HEK293 (cell line): Measurements from ENCODE around the gene CHD1L.

Source experiments
- CTCF ChIA-PET: fragments of 350-600 bp; formaldehyde crosslinking; extraction: SDS; loops from one replicate; lab custom pipeline; 2021; ENCODE audit warnings: antibody characterized with exemption; lab: Yijun Ruan, JAX
- POLR2A ChIA-PET: fragments of 300-600 bp; formaldehyde crosslinking; extraction: SDS; loops from one replicate; lab custom pipeline; 2020; ENCODE audit warnings: antibody characterized with exemption, inconsistent platforms; lab: Yijun Ruan, JAX
- H3K27ac ChIP-seq: fragments of 200-500 bp; sonication (Bioruptor generic); 2 replicates; pipeline ENCODE4 v1.5.1; 2014; ENCODE audit warnings: low read depth, low read length, control low read depth, inconsistent platforms; ENCODE audit errors: extremely low read depth
- H3K36me3 ChIP-seq, 2 experiments: fragments of 200-500 bp in 1 of 2; sonication (Bioruptor generic) in 1 of 2; 1 replicate in 1 of 2; 2 replicates in 1 of 2; pipeline ENCODE4 v1.5.1; 2014 to 2017; ENCODE audit warnings: inconsistent platforms in 2 of 2, low read length in 2 of 2; ENCODE audit not compliant: control insufficient read depth in 2 of 2, insufficient read depth in 1 of 2
- H3K4me1 ChIP-seq: fragments of 200-500 bp; sonication (Bioruptor generic); 2 replicates; pipeline ENCODE4 v1.5.1; 2014; ENCODE audit warnings: mild to moderate bottlenecking, low read length, inconsistent platforms; ENCODE audit not compliant: control insufficient read depth, insufficient read depth
- H3K4me3 ChIP-seq: 2 replicates; pipeline ENCODE4 v1.5.1; 2011; ENCODE audit warnings: low read depth, mild to moderate bottlenecking, control low read depth, low read length, moderate library complexity
- H3K9me3 ChIP-seq: fragments of 200-500 bp; sonication (Bioruptor generic); 2 replicates; pipeline ENCODE4 v1.5.1; 2014; ENCODE audit warnings: low read depth, low read length, inconsistent platforms; ENCODE audit not compliant: control insufficient read depth, insufficient read depth
- IKZF3 ChIP-seq: fragments of 450-650 bp; IDR thresholded peaks from 2 replicates; pipeline ENCODE4 v1.5.0; 2018; ENCODE audit warnings: missing biosample characterization, mild to moderate bottlenecking, missing genetic modification characterization, moderate library complexity
- MZF1 ChIP-seq: fragments of 450-650 bp; formaldehyde crosslinking; IDR thresholded peaks from 2 replicates; pipeline ENCODE4 v1.5.1; 2017; ENCODE audit warnings: missing biosample characterization, missing genetic modification characterization, borderline replicate concordance
- SETDB1 ChIP-seq: IDR thresholded peaks from one replicate; pipeline ENCODE4 v1.6.1; 2017; ENCODE audit warnings: mild to moderate bottlenecking, low read length, moderate library complexity, mixed read lengths; ENCODE audit not compliant: insufficient read length
- TSHZ1 ChIP-seq: fragments of 450-650 bp; formaldehyde crosslinking; IDR thresholded peaks from 2 replicates; pipeline ENCODE4 v1.5.1; 2016; ENCODE audit warnings: missing biosample characterization, missing genetic modification characterization, borderline replicate concordance
- ZBTB7A ChIP-seq: fragments of 450-650 bp; formaldehyde crosslinking; IDR thresholded peaks from 2 replicates; pipeline ENCODE4 v1.5.1; 2016; ENCODE audit warnings: low read depth, missing biosample characterization, missing genetic modification characterization
- ZNF132 ChIP-seq: fragments of 450-650 bp; formaldehyde crosslinking; IDR thresholded peaks from 2 replicates; pipeline ENCODE4 v1.5.1; 2017; ENCODE audit warnings: missing biosample characterization, missing genetic modification characterization, borderline replicate concordance
- ZNF174 ChIP-seq: fragments of 450-650 bp; formaldehyde crosslinking; IDR thresholded peaks from 2 replicates; pipeline ENCODE4 v1.5.0; 2017; ENCODE audit warnings: missing biosample characterization, mild to moderate bottlenecking, missing genetic modification characterization
- ZNF2 ChIP-seq: fragments of 450-650 bp; formaldehyde crosslinking; IDR thresholded peaks from 2 replicates; pipeline ENCODE4 v1.5.1; 2016; ENCODE audit warnings: missing biosample characterization, missing genetic modification characterization
- ZNF398 ChIP-seq: fragments of 450-650 bp; formaldehyde crosslinking; IDR thresholded peaks from 2 replicates; pipeline ENCODE4 v1.5.1; 2017; ENCODE audit warnings: missing biosample characterization, missing genetic modification characterization
- ZNF510 ChIP-seq: fragments of 450-650 bp; formaldehyde crosslinking; IDR thresholded peaks from 2 replicates; pipeline ENCODE4 v1.5.1; 2018; ENCODE audit warnings: mild to moderate bottlenecking, missing genetic modification characterization, missing biosample characterization; ENCODE audit not compliant: insufficient replicate concordance
- ZNF548 ChIP-seq: fragments of 450-650 bp; formaldehyde crosslinking; IDR thresholded peaks from 2 replicates; pipeline ENCODE4 v1.5.1; 2016; ENCODE audit warnings: missing biosample characterization, missing genetic modification characterization
- ZNF561 ChIP-seq: fragments of 450-650 bp; IDR thresholded peaks from 2 replicates; pipeline ENCODE4 v1.5.1; 2018; ENCODE audit warnings: missing biosample characterization, missing genetic modification characterization, borderline replicate concordance
- ZNF580 ChIP-seq: fragments of 450-650 bp; formaldehyde crosslinking; IDR thresholded peaks from 2 replicates; pipeline ENCODE4 v1.5.1; 2016; ENCODE audit warnings: missing biosample characterization, missing genetic modification characterization
- ZNF654 ChIP-seq: fragments of 450-650 bp; formaldehyde crosslinking; IDR thresholded peaks from 2 replicates; pipeline ENCODE4 v1.5.1; 2016; ENCODE audit warnings: low read depth, missing biosample characterization, missing genetic modification characterization
- ZNF704 ChIP-seq: fragments of 450-650 bp; formaldehyde crosslinking; IDR thresholded peaks from 2 replicates; pipeline ENCODE4 v1.5.1; 2016; ENCODE audit warnings: missing biosample characterization, missing genetic modification characterization
- ZNF768 ChIP-seq: fragments of 450-650 bp; formaldehyde crosslinking; IDR thresholded peaks from 2 replicates; pipeline ENCODE4 v1.5.1; 2018; ENCODE audit warnings: missing biosample characterization, mild to moderate bottlenecking, missing genetic modification characterization
- ZSCAN30 ChIP-seq: fragments of 450-650 bp; IDR thresholded peaks from 2 replicates; pipeline ENCODE4 v1.5.1; 2018; ENCODE audit warnings: missing biosample characterization, mild to moderate bottlenecking, missing genetic modification characterization, moderate library complexity
- ZXDB ChIP-seq: fragments of 450-650 bp; formaldehyde crosslinking; IDR thresholded peaks from 2 replicates; pipeline ENCODE4 v1.5.1; 2016; ENCODE audit warnings: missing biosample characterization, missing genetic modification characterization

The CHD1L gene

GRCh38 chr1:147236959-147237791 lies 5.3 kb upstream of the CHD1L start:
- Histone ChIP-seq H3K4me1 (no peaks in the 10 kb centered on the region), H3K4me3 (no peak overlapping the region), H3K27ac (no peak overlapping the region), H3K36me3 (no peaks in the 10 kb centered on the region), H3K9me3 (no peaks in the 10 kb centered on the region)
- TF ChIP-seq IKZF3 (tag by site-specific recombination) (no peak), ZNF548 (tag by site-specific recombination) (no peak), SETDB1 (no peak), ZBTB7A (no peak), ZNF132 (no peak), ZNF2 (tag by site-specific recombination) (no peak), ZNF768 (tag by site-specific recombination) (no peak), ZNF174 (no peak), ZNF510 (tag by site-specific recombination) (no peak), MZF1 (tag by site-specific recombination) (no peak), TSHZ1 (tag by site-specific recombination) (no peak), ZNF580 (tag by site-specific recombination) (no peak), ZNF654 (tag by site-specific recombination) (no peak), ZSCAN30 (no peak), ZNF561 (tag by site-specific recombination) (no peak), ZNF704 (tag by site-specific recombination) (no peak), ZXDB (no peak), ZNF398 (tag by site-specific recombination) (no peak)
- ChIA-PET POLR2A (no interaction called here), CTCF (no interaction called here)
